GM23338 (cell line): ENCODE data around the gene NCKAP5.

ENCODE experiments used
- CREB1 ChIP-seq: fragments of 250-450 bp; sonication (Bioruptor Pico); IDR thresholded peaks from 2 replicates; pipeline ENCODE4 v1.5.0; 2020; ENCODE audit warnings: low read depth, mild to moderate bottlenecking, moderate library complexity
- EZH2 ChIP-seq: fragments of 200-600 bp; sonication (generic); IDR thresholded peaks from one replicate; pipeline ENCODE4 v1.8.0; 2017; ENCODE audit warnings: antibody characterized with exemption, mild to moderate bottlenecking, low read depth; ENCODE audit not compliant: unreplicated experiment
- EZH2phosphoT487 ChIP-seq: fragments of 200-600 bp; sonication (generic); IDR thresholded peaks from one replicate; pipeline ENCODE4 v1.8.1; 2018; ENCODE audit warnings: antibody characterized with exemption; ENCODE audit not compliant: unreplicated experiment
- JUNB ChIP-seq: IDR thresholded peaks from one replicate; pipeline ENCODE4 v1.6.1; 2016; ENCODE audit warnings: antibody characterized with exemption; ENCODE audit not compliant: unreplicated experiment
- POLR2AphosphoS5 ChIP-seq: IDR thresholded peaks from 2 replicates; pipeline ENCODE4 v1.6.1; 2016; ENCODE audit warnings: antibody characterized with exemption, low read depth
- STAT1 ChIP-seq: IDR thresholded peaks from one replicate; pipeline ENCODE4 v1.6.1; 2016; ENCODE audit warnings: antibody characterized with exemption; ENCODE audit not compliant: unreplicated experiment
- ZNF114 ChIP-seq: fragments of 250-450 bp; sonication (Bioruptor Pico); IDR thresholded peaks from 2 replicates; pipeline ENCODE4 v1.5.0; 2020; ENCODE audit warnings: mild to moderate bottlenecking, moderate library complexity
- ZNF331 ChIP-seq: fragments of 250-450 bp; sonication (Bioruptor Pico); IDR thresholded peaks from 2 replicates; pipeline ENCODE4 v1.5.0; 2020; ENCODE audit warnings: low read depth, mild to moderate bottlenecking, moderate library complexity
- TF ChIP-seq, protein P1 (sequence below), 2 experiments: fragments of 200-600 bp in 1 of 2; sonication (generic) in 1 of 2; conservative IDR thresholded peaks; 2 replicates each; pipeline versions ENCODE4 v1.5.1 to v1.6.1; 2016 to 2017; ENCODE audit warnings: antibody characterized with exemption in 2 of 2, low read depth in 2 of 2, mild to moderate bottlenecking in 2 of 2, moderate library complexity in 1 of 2
- TF ChIP-seq, protein P2 (sequence below): IDR thresholded peaks from one replicate; pipeline ENCODE4 v1.6.1; 2018; ENCODE audit warnings: antibody characterized with exemption; ENCODE audit not compliant: unreplicated experiment
- TF ChIP-seq, protein P3 (sequence below): IDR thresholded peaks from 2 replicates; pipeline ENCODE4 v1.6.1; 2016; ENCODE audit warnings: antibody characterized with exemption
- TF ChIP-seq, protein P4 (sequence below): fragments of 250-450 bp; sonication (Bioruptor Pico); IDR thresholded peaks from 2 replicates; pipeline ENCODE4 v1.5.0; 2020; ENCODE audit warnings: mild to moderate bottlenecking, moderate library complexity

DNA sequence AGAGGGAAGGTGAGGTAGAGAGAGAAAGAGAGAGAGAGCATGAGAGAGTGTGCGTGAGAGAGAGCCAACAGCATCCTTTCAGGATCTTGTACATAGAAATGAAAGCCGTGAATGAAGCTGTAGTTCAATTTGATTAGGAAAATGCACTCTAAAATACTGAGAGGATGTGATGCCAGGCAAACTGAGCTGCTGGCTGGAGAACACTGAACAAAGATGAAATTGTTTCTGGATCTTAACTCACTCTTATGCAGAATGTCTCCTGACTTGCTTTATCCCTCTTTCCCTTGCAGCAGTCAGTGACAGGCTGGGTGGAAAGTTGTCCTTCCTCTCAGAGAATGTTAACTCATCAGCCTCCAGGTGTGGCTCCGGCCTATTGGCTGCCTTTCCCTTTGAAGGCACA lies 908.9 kb downstream of the NCKAP5 start:
- TF ChIP-seq CREB1 (CRISPR knock-in tag) (no peak), POLR2AphosphoS5 (no peak), EZH2phosphoT487 (no peak), EZH2 (no peak), ZNF331 (CRISPR knock-in tag) (no peak), JUNB (no peak), STAT1 (no peak), ZNF114 (CRISPR knock-in tag) (no peak)
- TF ChIP-seq, protein P1, sequence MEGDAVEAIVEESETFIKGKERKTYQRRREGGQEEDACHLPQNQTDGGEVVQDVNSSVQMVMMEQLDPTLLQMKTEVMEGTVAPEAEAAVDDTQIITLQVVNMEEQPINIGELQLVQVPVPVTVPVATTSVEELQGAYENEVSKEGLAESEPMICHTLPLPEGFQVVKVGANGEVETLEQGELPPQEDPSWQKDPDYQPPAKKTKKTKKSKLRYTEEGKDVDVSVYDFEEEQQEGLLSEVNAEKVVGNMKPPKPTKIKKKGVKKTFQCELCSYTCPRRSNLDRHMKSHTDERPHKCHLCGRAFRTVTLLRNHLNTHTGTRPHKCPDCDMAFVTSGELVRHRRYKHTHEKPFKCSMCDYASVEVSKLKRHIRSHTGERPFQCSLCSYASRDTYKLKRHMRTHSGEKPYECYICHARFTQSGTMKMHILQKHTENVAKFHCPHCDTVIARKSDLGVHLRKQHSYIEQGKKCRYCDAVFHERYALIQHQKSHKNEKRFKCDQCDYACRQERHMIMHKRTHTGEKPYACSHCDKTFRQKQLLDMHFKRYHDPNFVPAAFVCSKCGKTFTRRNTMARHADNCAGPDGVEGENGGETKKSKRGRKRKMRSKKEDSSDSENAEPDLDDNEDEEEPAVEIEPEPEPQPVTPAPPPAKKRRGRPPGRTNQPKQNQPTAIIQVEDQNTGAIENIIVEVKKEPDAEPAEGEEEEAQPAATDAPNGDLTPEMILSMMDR (conservative IDR thresholded peaks at IDR 0.05; ENCODE audit: low read depth in 2 of 2) = no peak
- TF ChIP-seq, protein P2, sequence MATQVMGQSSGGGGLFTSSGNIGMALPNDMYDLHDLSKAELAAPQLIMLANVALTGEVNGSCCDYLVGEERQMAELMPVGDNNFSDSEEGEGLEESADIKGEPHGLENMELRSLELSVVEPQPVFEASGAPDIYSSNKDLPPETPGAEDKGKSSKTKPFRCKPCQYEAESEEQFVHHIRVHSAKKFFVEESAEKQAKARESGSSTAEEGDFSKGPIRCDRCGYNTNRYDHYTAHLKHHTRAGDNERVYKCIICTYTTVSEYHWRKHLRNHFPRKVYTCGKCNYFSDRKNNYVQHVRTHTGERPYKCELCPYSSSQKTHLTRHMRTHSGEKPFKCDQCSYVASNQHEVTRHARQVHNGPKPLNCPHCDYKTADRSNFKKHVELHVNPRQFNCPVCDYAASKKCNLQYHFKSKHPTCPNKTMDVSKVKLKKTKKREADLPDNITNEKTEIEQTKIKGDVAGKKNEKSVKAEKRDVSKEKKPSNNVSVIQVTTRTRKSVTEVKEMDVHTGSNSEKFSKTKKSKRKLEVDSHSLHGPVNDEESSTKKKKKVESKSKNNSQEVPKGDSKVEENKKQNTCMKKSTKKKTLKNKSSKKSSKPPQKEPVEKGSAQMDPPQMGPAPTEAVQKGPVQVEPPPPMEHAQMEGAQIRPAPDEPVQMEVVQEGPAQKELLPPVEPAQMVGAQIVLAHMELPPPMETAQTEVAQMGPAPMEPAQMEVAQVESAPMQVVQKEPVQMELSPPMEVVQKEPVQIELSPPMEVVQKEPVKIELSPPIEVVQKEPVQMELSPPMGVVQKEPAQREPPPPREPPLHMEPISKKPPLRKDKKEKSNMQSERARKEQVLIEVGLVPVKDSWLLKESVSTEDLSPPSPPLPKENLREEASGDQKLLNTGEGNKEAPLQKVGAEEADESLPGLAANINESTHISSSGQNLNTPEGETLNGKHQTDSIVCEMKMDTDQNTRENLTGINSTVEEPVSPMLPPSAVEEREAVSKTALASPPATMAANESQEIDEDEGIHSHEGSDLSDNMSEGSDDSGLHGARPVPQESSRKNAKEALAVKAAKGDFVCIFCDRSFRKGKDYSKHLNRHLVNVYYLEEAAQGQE = no peak
- TF ChIP-seq, protein P3, sequence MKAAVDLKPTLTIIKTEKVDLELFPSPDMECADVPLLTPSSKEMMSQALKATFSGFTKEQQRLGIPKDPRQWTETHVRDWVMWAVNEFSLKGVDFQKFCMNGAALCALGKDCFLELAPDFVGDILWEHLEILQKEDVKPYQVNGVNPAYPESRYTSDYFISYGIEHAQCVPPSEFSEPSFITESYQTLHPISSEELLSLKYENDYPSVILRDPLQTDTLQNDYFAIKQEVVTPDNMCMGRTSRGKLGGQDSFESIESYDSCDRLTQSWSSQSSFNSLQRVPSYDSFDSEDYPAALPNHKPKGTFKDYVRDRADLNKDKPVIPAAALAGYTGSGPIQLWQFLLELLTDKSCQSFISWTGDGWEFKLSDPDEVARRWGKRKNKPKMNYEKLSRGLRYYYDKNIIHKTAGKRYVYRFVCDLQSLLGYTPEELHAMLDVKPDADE = no peak
- TF ChIP-seq, protein P4, sequence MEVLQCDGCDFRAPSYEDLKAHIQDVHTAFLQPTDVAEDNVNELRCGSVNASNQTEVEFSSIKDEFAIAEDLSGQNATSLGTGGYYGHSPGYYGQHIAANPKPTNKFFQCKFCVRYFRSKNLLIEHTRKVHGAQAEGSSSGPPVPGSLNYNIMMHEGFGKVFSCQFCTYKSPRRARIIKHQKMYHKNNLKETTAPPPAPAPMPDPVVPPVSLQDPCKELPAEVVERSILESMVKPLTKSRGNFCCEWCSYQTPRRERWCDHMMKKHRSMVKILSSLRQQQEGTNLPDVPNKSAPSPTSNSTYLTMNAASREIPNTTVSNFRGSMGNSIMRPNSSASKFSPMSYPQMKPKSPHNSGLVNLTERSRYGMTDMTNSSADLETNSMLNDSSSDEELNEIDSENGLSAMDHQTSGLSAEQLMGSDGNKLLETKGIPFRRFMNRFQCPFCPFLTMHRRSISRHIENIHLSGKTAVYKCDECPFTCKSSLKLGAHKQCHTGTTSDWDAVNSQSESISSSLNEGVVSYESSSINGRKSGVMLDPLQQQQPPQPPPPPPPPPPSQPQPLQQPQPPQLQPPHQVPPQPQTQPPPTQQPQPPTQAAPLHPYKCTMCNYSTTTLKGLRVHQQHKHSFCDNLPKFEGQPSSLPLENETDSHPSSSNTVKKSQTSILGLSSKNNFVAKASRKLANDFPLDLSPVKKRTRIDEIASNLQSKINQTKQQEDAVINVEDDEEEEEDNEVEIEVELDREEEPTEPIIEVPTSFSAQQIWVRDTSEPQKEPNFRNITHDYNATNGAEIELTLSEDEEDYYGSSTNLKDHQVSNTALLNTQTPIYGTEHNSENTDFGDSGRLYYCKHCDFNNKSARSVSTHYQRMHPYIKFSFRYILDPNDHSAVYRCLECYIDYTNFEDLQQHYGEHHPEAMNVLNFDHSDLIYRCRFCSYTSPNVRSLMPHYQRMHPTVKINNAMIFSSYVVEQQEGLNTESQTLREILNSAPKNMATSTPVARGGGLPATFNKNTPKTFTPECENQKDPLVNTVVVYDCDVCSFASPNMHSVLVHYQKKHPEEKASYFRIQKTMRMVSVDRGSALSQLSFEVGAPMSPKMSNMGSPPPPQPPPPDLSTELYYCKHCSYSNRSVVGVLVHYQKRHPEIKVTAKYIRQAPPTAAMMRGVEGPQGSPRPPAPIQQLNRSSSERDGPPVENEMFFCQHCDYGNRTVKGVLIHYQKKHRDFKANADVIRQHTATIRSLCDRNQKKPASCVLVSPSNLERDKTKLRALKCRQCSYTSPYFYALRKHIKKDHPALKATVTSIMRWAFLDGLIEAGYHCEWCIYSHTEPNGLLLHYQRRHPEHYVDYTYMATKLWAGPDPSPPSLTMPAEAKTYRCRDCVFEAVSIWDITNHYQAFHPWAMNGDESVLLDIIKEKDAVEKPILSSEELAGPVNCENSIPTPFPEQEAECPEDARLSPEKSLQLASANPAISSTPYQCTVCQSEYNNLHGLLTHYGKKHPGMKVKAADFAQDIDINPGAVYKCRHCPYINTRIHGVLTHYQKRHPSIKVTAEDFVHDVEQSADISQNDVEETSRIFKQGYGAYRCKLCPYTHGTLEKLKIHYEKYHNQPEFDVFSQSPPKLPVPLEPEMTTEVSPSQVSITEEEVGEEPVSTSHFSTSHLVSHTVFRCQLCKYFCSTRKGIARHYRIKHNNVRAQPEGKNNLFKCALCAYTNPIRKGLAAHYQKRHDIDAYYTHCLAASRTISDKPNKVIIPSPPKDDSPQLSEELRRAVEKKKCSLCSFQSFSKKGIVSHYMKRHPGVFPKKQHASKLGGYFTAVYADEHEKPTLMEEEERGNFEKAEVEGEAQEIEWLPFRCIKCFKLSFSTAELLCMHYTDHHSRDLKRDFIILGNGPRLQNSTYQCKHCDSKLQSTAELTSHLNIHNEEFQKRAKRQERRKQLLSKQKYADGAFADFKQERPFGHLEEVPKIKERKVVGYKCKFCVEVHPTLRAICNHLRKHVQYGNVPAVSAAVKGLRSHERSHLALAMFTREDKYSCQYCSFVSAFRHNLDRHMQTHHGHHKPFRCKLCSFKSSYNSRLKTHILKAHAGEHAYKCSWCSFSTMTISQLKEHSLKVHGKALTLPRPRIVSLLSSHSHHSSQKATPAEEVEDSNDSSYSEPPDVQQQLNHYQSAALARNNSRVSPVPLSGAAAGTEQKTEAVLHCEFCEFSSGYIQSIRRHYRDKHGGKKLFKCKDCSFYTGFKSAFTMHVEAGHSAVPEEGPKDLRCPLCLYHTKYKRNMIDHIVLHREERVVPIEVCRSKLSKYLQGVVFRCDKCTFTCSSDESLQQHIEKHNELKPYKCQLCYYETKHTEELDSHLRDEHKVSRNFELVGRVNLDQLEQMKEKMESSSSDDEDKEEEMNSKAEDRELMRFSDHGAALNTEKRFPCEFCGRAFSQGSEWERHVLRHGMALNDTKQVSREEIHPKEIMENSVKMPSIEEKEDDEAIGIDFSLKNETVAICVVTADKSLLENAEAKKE (CRISPR knock-in tag) = no peak
